ENCODE results near the gene GPD2. TPM values are rescaled to one million over a fixed set of nuclear protein-coding genes. Genes with fewer than 3 reads are reported as not detected.
"Not testable (repeated sequence)": the region's sequence is repeated elsewhere in the genome, so short reads cannot be mapped to it uniquely, and the experiment has no call there.

GPD2 gene
- total and polyA plus RNA-seq, 11 donors: 3.5 to 24.8 (median 14.1) TPM

DNA sequence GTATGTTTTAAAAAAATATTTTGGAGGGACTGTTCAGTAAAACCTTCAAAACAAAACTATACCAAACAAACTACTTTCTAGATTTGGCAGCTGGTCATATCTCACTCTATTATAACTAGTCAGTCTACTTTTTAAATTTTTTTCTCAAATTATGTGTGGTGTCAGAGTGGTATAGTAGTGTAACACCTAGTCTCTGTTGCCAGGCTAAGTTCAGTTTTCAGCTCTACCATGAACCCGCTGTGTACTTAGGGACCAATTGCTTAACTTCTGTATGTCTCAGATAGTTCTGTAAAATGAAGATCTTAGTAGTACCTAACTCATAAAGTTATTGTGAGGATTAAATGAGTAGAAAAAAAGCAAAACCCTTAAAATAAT, 54.3 kb downstream of the GPD2 start:
- Histone ChIP-seq H3K27me3 (no peaks in the 10 kb centered on the region), H3K9me3 (no peaks in the 10 kb centered on the region), H3K4me1 (peaks cover 0 to 5% (median 0%) of the 10 kb centered on the region in 12 donors), H3K27ac (no peak overlapping the region), H3K36me3 (no peaks in the 10 kb centered on the region), H3K4me3 (no peak overlapping the region)
- ATAC-seq (no peak), DNase-seq (no peak)
- 90 to 99% (median 96%) methylated on average over 1 of the region's 1 CpG for WGBS, 4 donors
- intact Hi-C loops (cut with DNase I): no loop called here
- TF ChIP-seq POLR2A (IDR thresholded peaks at IDR 0.05): no peak
- TF ChIP-seq, protein P1, sequence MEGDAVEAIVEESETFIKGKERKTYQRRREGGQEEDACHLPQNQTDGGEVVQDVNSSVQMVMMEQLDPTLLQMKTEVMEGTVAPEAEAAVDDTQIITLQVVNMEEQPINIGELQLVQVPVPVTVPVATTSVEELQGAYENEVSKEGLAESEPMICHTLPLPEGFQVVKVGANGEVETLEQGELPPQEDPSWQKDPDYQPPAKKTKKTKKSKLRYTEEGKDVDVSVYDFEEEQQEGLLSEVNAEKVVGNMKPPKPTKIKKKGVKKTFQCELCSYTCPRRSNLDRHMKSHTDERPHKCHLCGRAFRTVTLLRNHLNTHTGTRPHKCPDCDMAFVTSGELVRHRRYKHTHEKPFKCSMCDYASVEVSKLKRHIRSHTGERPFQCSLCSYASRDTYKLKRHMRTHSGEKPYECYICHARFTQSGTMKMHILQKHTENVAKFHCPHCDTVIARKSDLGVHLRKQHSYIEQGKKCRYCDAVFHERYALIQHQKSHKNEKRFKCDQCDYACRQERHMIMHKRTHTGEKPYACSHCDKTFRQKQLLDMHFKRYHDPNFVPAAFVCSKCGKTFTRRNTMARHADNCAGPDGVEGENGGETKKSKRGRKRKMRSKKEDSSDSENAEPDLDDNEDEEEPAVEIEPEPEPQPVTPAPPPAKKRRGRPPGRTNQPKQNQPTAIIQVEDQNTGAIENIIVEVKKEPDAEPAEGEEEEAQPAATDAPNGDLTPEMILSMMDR (IDR thresholded peaks at IDR 0.05): no peak

GRCh38 chr2:156491176-156491575, 55.0 kb downstream of the GPD2 start:
- 85 to 90% (median 88%) methylated on average over 2 of the region's 2 CpGs for WGBS, 4 donors
- Histone ChIP-seq H3K27me3 (no peaks in the 10 kb centered on the region), H3K27ac (no peak overlapping the region), H3K36me3 (no peaks in the 10 kb centered on the region), H3K4me3 (no peak overlapping the region), H3K9me3 (no peaks in the 10 kb centered on the region), H3K4me1 (peaks cover 0 to 5% (median 0%) of the 10 kb centered on the region in 12 donors)
- DNase-seq (no peak), ATAC-seq (no peak)
- intact Hi-C loops (cut with DNase I): no loop called here
- TF ChIP-seq, protein P1 (IDR thresholded peaks at IDR 0.05): no peak
- no peak for TF ChIP-seq POLR2A (IDR thresholded peaks at IDR 0.05)

- TF ChIP-seq, protein P1 (IDR thresholded peaks at IDR 0.05): no peak
- TF ChIP-seq POLR2A (IDR thresholded peaks at IDR 0.05): no peak
- intact Hi-C loops (cut with DNase I): no loop called here
- Histone ChIP-seq H3K4me1 (peaks cover 0 to 5% (median 0%) of the 10 kb centered on the region in 12 donors), H3K36me3 (peaks cover 0 to 4% (median 0%) of the 10 kb centered on the region in 9 donors), H3K9me3 (no peaks in the 10 kb centered on the region), H3K4me3 (no peak overlapping the region), H3K27me3 (no peaks in the 10 kb centered on the region), H3K27ac (no peak overlapping the region)
- DNase-seq (no peak), ATAC-seq (no peak)
Observed at GRCh38 chr2:156492979-156493378, 56.8 kb downstream of the GPD2 start.

- 80 to 88% (median 82%) methylated on average over 1 of the region's 1 CpG for WGBS, 4 donors
- H3K36me3 ChIP-seq; DNase-seq; ATAC-seq; H3K9me3 ChIP-seq; H3K4me3 ChIP-seq; H3K4me1 ChIP-seq; H3K27ac ChIP-seq; H3K27me3 ChIP-seq; intact Hi-C loops (cut with DNase I): not testable (repeated sequence)
Observed at GRCh38 chr2:156495998-156496397, 59.8 kb downstream of the GPD2 start.

- Histone ChIP-seq H3K27me3 (no peaks in the 10 kb centered on the region), H3K36me3 (no peaks in the 10 kb centered on the region), H3K4me1 (no peaks in the 10 kb centered on the region), H3K4me3 (no peak overlapping the region), H3K9me3 (no peaks in the 10 kb centered on the region), H3K27ac (no peak overlapping the region)
- intact Hi-C loops (cut with DNase I): no loop called here
- ATAC-seq: no peak
- no peak for DNase-seq
- TF ChIP-seq POLR2A (IDR thresholded peaks at IDR 0.05): no peak
- TF ChIP-seq, protein P1 (IDR thresholded peaks at IDR 0.05): no peak
Observed at GRCh38 chr2:156505696-156506095, 69.5 kb downstream of the GPD2 start.

All from heart left ventricle (tissue), 16 donors.